ENCODE measurements around the gene FCER2. TPM values are rescaled to one million over a fixed set of nuclear protein-coding genes. Genes with fewer than 3 reads are reported as not detected.

Gene FCER2
- polyA plus RNA-seq, 2 donors, result 0.02 TPM; not detected in 1

DNA sequence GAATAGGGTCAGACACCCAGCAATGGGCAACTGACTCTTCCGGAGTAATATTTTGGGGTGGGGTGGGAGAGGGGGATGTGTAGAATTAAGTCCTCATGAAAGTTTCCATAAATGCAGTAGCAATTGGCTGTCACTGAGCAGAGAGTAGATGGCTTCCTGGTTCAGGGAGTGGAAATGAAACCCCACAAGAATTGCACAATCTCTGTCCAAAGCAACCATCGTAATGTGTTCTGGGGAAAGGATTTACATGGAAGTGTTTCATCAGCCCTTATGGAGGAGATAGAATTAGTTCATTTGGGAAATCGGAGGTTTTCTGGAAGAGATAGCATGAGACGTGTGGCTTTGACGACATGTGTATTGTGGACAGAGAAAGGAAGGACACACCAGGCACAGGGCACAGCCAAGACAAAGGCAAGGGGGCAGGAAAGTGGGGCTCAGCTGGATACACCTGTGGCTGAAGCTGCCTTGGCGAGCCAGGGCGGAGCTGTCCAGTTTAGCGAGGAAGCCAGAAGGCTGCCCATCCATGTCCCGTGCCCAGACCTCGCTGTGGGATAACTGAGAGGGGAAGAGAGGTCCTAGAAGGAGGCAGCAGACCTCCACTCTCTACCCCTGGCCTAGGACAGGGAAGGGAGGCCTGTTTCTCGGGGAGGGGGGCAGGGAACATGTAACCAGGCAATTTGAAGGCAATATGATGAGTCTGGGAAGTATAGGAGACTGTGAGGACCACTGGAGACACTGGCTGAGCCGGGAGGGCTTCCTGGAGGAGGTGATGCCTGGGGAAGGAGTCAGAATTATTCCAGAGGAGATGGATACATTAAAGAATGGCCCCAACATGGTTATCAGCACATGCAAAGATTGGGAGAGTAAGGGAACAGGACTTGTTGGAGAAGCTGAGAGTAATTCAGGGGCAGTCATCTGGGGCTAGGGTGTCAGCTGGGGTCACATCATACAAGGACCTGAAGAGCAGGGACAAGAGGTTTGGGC lies 32.6 kb upstream of the FCER2 start:
- H3K4me1 ChIP-seq (ENCODE audit: control insufficient read depth in 2 of 2, insufficient read depth in 2 of 2, low read length in 1 of 2), result peaks cover 0 to 5% of the 10 kb centered on the region in 2 donors
- H3K27ac ChIP-seq (ENCODE audit: low read depth in 2 of 2, low read length in 1 of 2), result no peak overlapping the region
- H3K36me3 ChIP-seq (ENCODE audit: control insufficient read depth in 2 of 2, insufficient read depth in 2 of 2, low read length in 1 of 2), result no peaks in the 10 kb centered on the region
- no peak overlapping the region for H3K4me3 ChIP-seq (ENCODE audit: low read depth in 1 of 2, low read length in 2 of 2)
- WGBS, 2 donors, result 51 to 60% methylated on average over 12 of the region's 12 CpGs
- H3K9me3 ChIP-seq (ENCODE audit: control insufficient read depth in 2 of 2, insufficient read depth in 1 of 2, low read depth in 1 of 2, low read length in 1 of 2), result no peaks in the 10 kb centered on the region
- peaks cover 0 to 7% of the 10 kb centered on the region in 2 donors for H3K27me3 ChIP-seq (ENCODE audit: control insufficient read depth in 1 of 2, insufficient read depth in 2 of 2, low read length in 2 of 2)

- Histone ChIP-seq H3K36me3 (ENCODE audit: control insufficient read depth in 2 of 2, insufficient read depth in 2 of 2, low read length in 1 of 2) (no peaks in the 10 kb centered on the region), H3K9me3 (ENCODE audit: control insufficient read depth in 2 of 2, insufficient read depth in 1 of 2, low read depth in 1 of 2, low read length in 1 of 2) (no peaks in the 10 kb centered on the region), H3K27ac (ENCODE audit: low read depth in 2 of 2, low read length in 1 of 2) (no peak overlapping the region), H3K4me3 (ENCODE audit: low read depth in 1 of 2, low read length in 2 of 2) (no peak overlapping the region), H3K4me1 (ENCODE audit: control insufficient read depth in 2 of 2, insufficient read depth in 2 of 2, low read length in 1 of 2) (peaks cover 0 to 5% of the 10 kb centered on the region in 2 donors), H3K27me3 (ENCODE audit: control insufficient read depth in 1 of 2, insufficient read depth in 2 of 2, low read length in 2 of 2) (peaks cover 0 to 10% of the 10 kb centered on the region in 2 donors)
- 76 to 83% methylated on average over 6 of the region's 6 CpGs for WGBS, 2 donors
These were observed 31.4 kb upstream of the FCER2 start for GRCh38 chr19:7733376-7733775.

DNA sequence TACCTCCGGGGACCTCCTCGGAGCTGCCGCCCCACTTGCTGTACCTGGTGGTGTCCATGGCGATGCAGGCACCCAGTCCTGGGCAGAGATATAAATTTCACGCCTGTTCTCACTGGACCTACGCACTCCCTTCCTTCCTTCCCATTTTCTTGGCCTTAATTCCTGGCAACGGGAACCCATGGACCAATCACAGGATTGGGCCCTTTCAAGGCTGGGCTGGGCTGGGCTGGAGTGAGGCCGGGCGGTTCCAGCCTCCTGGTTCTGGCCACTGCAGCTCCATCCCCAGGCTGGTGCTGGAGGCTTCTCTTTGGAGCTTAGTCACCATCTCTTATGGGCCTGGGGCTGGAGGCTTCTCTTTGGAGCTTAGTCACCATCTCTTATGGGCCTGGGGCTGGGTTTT lies 30.1 kb upstream of the FCER2 start, which contains the start of gene CLEC4G:
Gene CLEC4G (minus strand): TSS at position 66 of the 400 bp plus-strand sequence. CDS start 8 bp downstream, at position 58.
- Histone ChIP-seq H3K9me3 (ENCODE audit: control insufficient read depth in 2 of 2, insufficient read depth in 1 of 2, low read depth in 1 of 2, low read length in 1 of 2) (no peaks in the 10 kb centered on the region), H3K4me1 (ENCODE audit: control insufficient read depth in 2 of 2, insufficient read depth in 2 of 2, low read length in 1 of 2) (peaks cover 0 to 5% of the 10 kb centered on the region in 2 donors), H3K36me3 (ENCODE audit: control insufficient read depth in 2 of 2, insufficient read depth in 2 of 2, low read length in 1 of 2) (no peaks in the 10 kb centered on the region), H3K4me3 (ENCODE audit: low read depth in 1 of 2, low read length in 2 of 2) (no peak within 1 kb of the TSS), H3K27ac (ENCODE audit: low read depth in 2 of 2, low read length in 1 of 2) (no peak within 1 kb of the TSS), H3K27me3 (ENCODE audit: control insufficient read depth in 1 of 2, insufficient read depth in 2 of 2, low read length in 2 of 2) (peaks cover 0 to 10% of the 10 kb centered on the region in 2 donors)
- WGBS, 2 donors, result 53 to 62% methylated on average over 9 of the region's 9 CpGs

GRCh38 chr19:7731615-7732014 lies 29.7 kb upstream of the FCER2 start:
- Histone ChIP-seq H3K27ac (ENCODE audit: low read depth in 2 of 2, low read length in 1 of 2) (no peak overlapping the region), H3K27me3 (ENCODE audit: control insufficient read depth in 1 of 2, insufficient read depth in 2 of 2, low read length in 2 of 2) (peaks cover 0 to 10% of the 10 kb centered on the region in 2 donors), H3K4me1 (ENCODE audit: control insufficient read depth in 2 of 2, insufficient read depth in 2 of 2, low read length in 1 of 2) (peaks cover 0 to 5% of the 10 kb centered on the region in 2 donors), H3K9me3 (ENCODE audit: control insufficient read depth in 2 of 2, insufficient read depth in 1 of 2, low read depth in 1 of 2, low read length in 1 of 2) (no peaks in the 10 kb centered on the region), H3K4me3 (ENCODE audit: low read depth in 1 of 2, low read length in 2 of 2) (no peak overlapping the region), H3K36me3 (ENCODE audit: control insufficient read depth in 2 of 2, insufficient read depth in 2 of 2, low read length in 1 of 2) (no peaks in the 10 kb centered on the region)
- WGBS, 2 donors, result 71% methylated on average over 5 of the region's 5 CpGs

GRCh38 chr19:7731218-7731595 lies 29.3 kb upstream of the FCER2 start:
- Histone ChIP-seq H3K36me3 (ENCODE audit: control insufficient read depth in 2 of 2, insufficient read depth in 2 of 2, low read length in 1 of 2) (no peaks in the 10 kb centered on the region), H3K27ac (ENCODE audit: low read depth in 2 of 2, low read length in 1 of 2) (no peak overlapping the region), H3K4me1 (ENCODE audit: control insufficient read depth in 2 of 2, insufficient read depth in 2 of 2, low read length in 1 of 2) (peaks cover 0 to 5% of the 10 kb centered on the region in 2 donors), H3K9me3 (ENCODE audit: control insufficient read depth in 2 of 2, insufficient read depth in 1 of 2, low read depth in 1 of 2, low read length in 1 of 2) (no peaks in the 10 kb centered on the region), H3K4me3 (ENCODE audit: low read depth in 1 of 2, low read length in 2 of 2) (no peak overlapping the region), H3K27me3 (ENCODE audit: control insufficient read depth in 1 of 2, insufficient read depth in 2 of 2, low read length in 2 of 2) (peaks cover 0 to 10% of the 10 kb centered on the region in 2 donors)
- WGBS, 2 donors, result 61 to 64% methylated on average over 39 of the region's 39 CpGs

- peaks cover 0 to 5% of the 10 kb centered on the region in 2 donors for H3K4me1 ChIP-seq (ENCODE audit: control insufficient read depth in 2 of 2, insufficient read depth in 2 of 2, low read length in 1 of 2)
- H3K36me3 ChIP-seq (ENCODE audit: control insufficient read depth in 2 of 2, insufficient read depth in 2 of 2, low read length in 1 of 2), result no peaks in the 10 kb centered on the region
- H3K4me3 ChIP-seq (ENCODE audit: low read depth in 1 of 2, low read length in 2 of 2), result no peak overlapping the region
- H3K9me3 ChIP-seq (ENCODE audit: control insufficient read depth in 2 of 2, insufficient read depth in 1 of 2, low read depth in 1 of 2, low read length in 1 of 2), result no peaks in the 10 kb centered on the region
- peaks cover 0 to 10% of the 10 kb centered on the region in 2 donors for H3K27me3 ChIP-seq (ENCODE audit: control insufficient read depth in 1 of 2, insufficient read depth in 2 of 2, low read length in 2 of 2)
- 4 to 7% methylated on average over 49 to 78 of the region's 78 CpGs for WGBS, 2 donors
- no peak overlapping the region for H3K27ac ChIP-seq (ENCODE audit: low read depth in 2 of 2, low read length in 1 of 2)
These were observed 28.6 kb upstream of the FCER2 start for GRCh38 chr19:7730286-7731217.

DNA sequence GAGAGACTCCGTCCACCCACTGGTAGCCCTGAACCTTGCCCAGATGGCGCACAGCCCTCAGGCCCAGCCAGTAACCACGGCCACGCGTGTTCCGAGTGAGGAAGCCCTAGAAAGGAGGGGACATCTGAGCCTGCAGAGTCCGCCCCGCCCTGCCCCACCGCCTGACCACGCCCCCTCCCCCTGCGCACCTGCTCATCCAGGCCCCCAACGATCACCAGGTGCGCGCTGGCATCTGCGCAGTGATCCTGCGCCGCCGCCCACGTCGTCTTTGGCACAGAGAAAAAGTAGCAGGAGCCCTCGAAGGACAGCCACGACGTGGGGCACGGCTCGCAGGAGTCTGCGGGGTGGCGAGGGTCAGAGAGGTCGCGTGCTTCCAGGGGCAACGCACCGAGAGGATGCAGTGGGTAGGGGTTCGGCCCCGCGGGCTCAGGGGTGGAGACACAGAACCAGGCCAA lies 27.9 kb upstream of the FCER2 start:
- peaks cover 0 to 10% of the 10 kb centered on the region in 2 donors for H3K27me3 ChIP-seq (ENCODE audit: control insufficient read depth in 1 of 2, insufficient read depth in 2 of 2, low read length in 2 of 2)
- peaks cover 0 to 5% of the 10 kb centered on the region in 2 donors for H3K4me1 ChIP-seq (ENCODE audit: control insufficient read depth in 2 of 2, insufficient read depth in 2 of 2, low read length in 1 of 2)
- no peak overlapping the region for H3K27ac ChIP-seq (ENCODE audit: low read depth in 2 of 2, low read length in 1 of 2)
- H3K4me3 ChIP-seq (ENCODE audit: low read depth in 1 of 2, low read length in 2 of 2), result no peak overlapping the region
- H3K9me3 ChIP-seq (ENCODE audit: control insufficient read depth in 2 of 2, insufficient read depth in 1 of 2, low read depth in 1 of 2, low read length in 1 of 2), result no peaks in the 10 kb centered on the region
- WGBS, 2 donors, result 8 to 9% methylated on average over 34 of the region's 34 CpGs
- no peaks in the 10 kb centered on the region for H3K36me3 ChIP-seq (ENCODE audit: control insufficient read depth in 2 of 2, insufficient read depth in 2 of 2, low read length in 1 of 2)

GRCh38 chr19:7729211-7729610 lies 27.3 kb upstream of the FCER2 start:
- H3K27ac ChIP-seq (ENCODE audit: low read depth in 2 of 2, low read length in 1 of 2), result no peak overlapping the region
- H3K4me3 ChIP-seq (ENCODE audit: low read depth in 1 of 2, low read length in 2 of 2), result no peak overlapping the region
- peaks cover 0 to 10% of the 10 kb centered on the region in 2 donors for H3K27me3 ChIP-seq (ENCODE audit: control insufficient read depth in 1 of 2, insufficient read depth in 2 of 2, low read length in 2 of 2)
- peaks cover 0 to 5% of the 10 kb centered on the region in 2 donors for H3K4me1 ChIP-seq (ENCODE audit: control insufficient read depth in 2 of 2, insufficient read depth in 2 of 2, low read length in 1 of 2)
- H3K9me3 ChIP-seq (ENCODE audit: control insufficient read depth in 2 of 2, insufficient read depth in 1 of 2, low read depth in 1 of 2, low read length in 1 of 2), result no peaks in the 10 kb centered on the region
- no peaks in the 10 kb centered on the region for H3K36me3 ChIP-seq (ENCODE audit: control insufficient read depth in 2 of 2, insufficient read depth in 2 of 2, low read length in 1 of 2)
- 9 to 18% methylated on average over 16 of the region's 16 CpGs for WGBS, 2 donors

DNA sequence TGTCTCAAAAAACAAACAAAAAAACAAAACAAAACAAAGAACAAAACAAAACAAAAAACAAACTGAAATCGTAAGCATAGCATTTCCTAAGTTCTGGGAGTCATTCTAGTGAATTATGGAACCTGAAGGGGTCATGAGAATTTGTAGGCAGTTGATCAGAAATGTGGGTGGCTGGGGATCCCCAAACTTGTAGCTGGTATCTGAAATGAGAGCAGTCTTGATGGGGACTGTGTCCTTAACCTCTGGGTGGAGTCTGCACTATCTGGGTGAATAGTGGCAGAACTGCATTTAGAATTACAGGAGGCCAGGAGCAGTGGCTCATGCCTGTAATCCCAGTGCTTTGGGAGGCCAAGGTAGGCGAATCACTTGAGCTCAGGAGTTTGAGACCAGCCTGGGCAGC lies 23.9 kb upstream of the FCER2 start:
- Histone ChIP-seq H3K4me1 (ENCODE audit: control insufficient read depth in 2 of 2, insufficient read depth in 2 of 2, low read length in 1 of 2) (peaks cover 0 to 5% of the 10 kb centered on the region in 2 donors), H3K9me3 (ENCODE audit: control insufficient read depth in 2 of 2, insufficient read depth in 1 of 2, low read depth in 1 of 2, low read length in 1 of 2) (no peaks in the 10 kb centered on the region), H3K27me3 (ENCODE audit: control insufficient read depth in 1 of 2, insufficient read depth in 2 of 2, low read length in 2 of 2) (peaks cover 0 to 10% of the 10 kb centered on the region in 2 donors), H3K36me3 (ENCODE audit: control insufficient read depth in 2 of 2, insufficient read depth in 2 of 2, low read length in 1 of 2) (no peaks in the 10 kb centered on the region), H3K4me3 (ENCODE audit: low read depth in 1 of 2, low read length in 2 of 2) (no peak overlapping the region), H3K27ac (ENCODE audit: low read depth in 2 of 2, low read length in 1 of 2) (no peak overlapping the region)
- 54 to 60% methylated on average over 2 of the region's 2 CpGs for WGBS, 2 donors
